Cardiac muscle cell (in vitro differentiated cells and primary cell): Measurements from ENCODE around the gene CRISPLD2. TPM values are rescaled to one million over a fixed set of nuclear protein-coding genes. Genes with fewer than 3 reads are reported as not detected.

Experiments used
- DNase-seq, 2 donors: peaks; one replicate each; pipeline versions ENCODE4 v3.0.0 to v3.0.0-alpha.2; 2010 to 2017; ENCODE audit warnings: low read depth in 1 of 2, low spot score in 1 of 2
- H3K27ac ChIP-seq: fragments of 200-600 bp; sonication (generic); 2 replicates; pipeline ENCODE4 v1.5.1; 2016
- H3K27me3 ChIP-seq: fragments of 200-600 bp; sonication (generic); 2 replicates; pipeline ENCODE4 v1.6.0; 2016; ENCODE audit warnings: control low read depth
- H3K36me3 ChIP-seq: fragments of 200-600 bp; sonication (generic); 2 replicates; pipeline ENCODE4 v1.5.1; 2016; ENCODE audit warnings: control low read depth
- H3K4me1 ChIP-seq: fragments of 200-600 bp; sonication (generic); 2 replicates; pipeline ENCODE4 v1.8.1; 2017; ENCODE audit warnings: low read depth, mild to moderate bottlenecking, mixed run types
- H3K4me3 ChIP-seq: fragments of 200-600 bp; sonication (generic); 2 replicates; pipeline ENCODE4 v1.5.1; 2016; ENCODE audit warnings: mild to moderate bottlenecking
- H3K9me3 ChIP-seq: fragments of 200-600 bp; sonication (generic); 2 replicates; pipeline ENCODE4 v1.5.1; 2017; ENCODE audit warnings: low read depth, mild to moderate bottlenecking, control low read depth
- CTCF ChIP-seq: IDR thresholded peaks from 2 replicates; pipeline ENCODE4 v1.5.1; 2012; ENCODE audit warnings: low read depth, mild to moderate bottlenecking, low read length
- polyA plus RNA-seq: library from polyadenylated mRNA; unstranded; fragments of >200 nt; fragmentation: Nextera tagmentation; extraction: Ambion mirVana; gene quantifications from 2 replicates; pipeline ENCODE4 v1.2.1, GENCODE V29; 2016
- total RNA-seq: library from RNA; depleted of rRNA; stranded (reverse); fragments of >200 nt; gene quantifications from 2 replicates; pipeline ENCODE4 v1.2.3, GENCODE V29; 2016

Gene CRISPLD2
- total and polyA plus RNA-seq, 2 experiments from 2014 or later: 0.91 to 1.7 TPM

- H3K36me3 ChIP-seq: no peaks in the 10 kb centered on the region
- no peak for TF ChIP-seq CTCF
- no peaks in the 10 kb centered on the region for H3K9me3 ChIP-seq
- no peak overlapping the region for H3K4me3 ChIP-seq
- DNase-seq: no peak
- H3K4me1 ChIP-seq: no peaks in the 10 kb centered on the region
- no peak overlapping the region for H3K27ac ChIP-seq
- peaks cover 6% of the 10 kb centered on the region for H3K27me3 ChIP-seq
These were observed 22.1 kb downstream of the CRISPLD2 start for GRCh38 chr16:84841787-84842300.

- Histone ChIP-seq H3K27me3 (peaks cover 6% of the 10 kb centered on the region), H3K4me3 (no peak overlapping the region), H3K36me3 (no peaks in the 10 kb centered on the region), H3K9me3 (no peaks in the 10 kb centered on the region), H3K27ac (no peak overlapping the region), H3K4me1 (no peaks in the 10 kb centered on the region)
- no peak for TF ChIP-seq CTCF
- DNase-seq: no peak
These were observed 22.8 kb downstream of the CRISPLD2 start for GRCh38 chr16:84842516-84843148.

GRCh38 chr16:84843149-84844048 is 23.6 kb downstream of the CRISPLD2 start:
- DNase-seq: no peak
- Histone ChIP-seq H3K4me3 (no peak overlapping the region), H3K9me3 (no peaks in the 10 kb centered on the region), H3K4me1 (no peaks in the 10 kb centered on the region), H3K36me3 (no peaks in the 10 kb centered on the region), H3K27ac (no peak overlapping the region), H3K27me3 (peaks cover 6% of the 10 kb centered on the region)
- TF ChIP-seq CTCF: no peak

- no peak overlapping the region for H3K27ac ChIP-seq
These were observed 24.2 kb downstream of the CRISPLD2 start for GRCh38 chr16:84844049-84844350.

More at GRCh38 chr16:84844049-84844350, 24.2 kb downstream of the CRISPLD2 start:
- no peaks in the 10 kb centered on the region for H3K36me3 ChIP-seq
- H3K4me3 ChIP-seq: no peak overlapping the region
- H3K27me3 ChIP-seq: peaks cover 6% of the 10 kb centered on the region
- H3K4me1 ChIP-seq: no peaks in the 10 kb centered on the region
- no peak for TF ChIP-seq CTCF
- DNase-seq: no peak
- H3K9me3 ChIP-seq: no peaks in the 10 kb centered on the region
